NCI-H1436 treated with DMSO at 0.1 percent for 48 hours (cell line): ENCODE measurements around the gene TCEAL2.
"Not testable (repeated sequence)": the region's sequence is repeated elsewhere in the genome, so short reads cannot be mapped to it uniquely, and the experiment has no call there.

ENCODE experiments used
- DNase-seq: peaks from one replicate; lab custom pipeline; 2025; lab: John Stamatoyannopoulos, UW

The TCEAL2 gene

DNA sequence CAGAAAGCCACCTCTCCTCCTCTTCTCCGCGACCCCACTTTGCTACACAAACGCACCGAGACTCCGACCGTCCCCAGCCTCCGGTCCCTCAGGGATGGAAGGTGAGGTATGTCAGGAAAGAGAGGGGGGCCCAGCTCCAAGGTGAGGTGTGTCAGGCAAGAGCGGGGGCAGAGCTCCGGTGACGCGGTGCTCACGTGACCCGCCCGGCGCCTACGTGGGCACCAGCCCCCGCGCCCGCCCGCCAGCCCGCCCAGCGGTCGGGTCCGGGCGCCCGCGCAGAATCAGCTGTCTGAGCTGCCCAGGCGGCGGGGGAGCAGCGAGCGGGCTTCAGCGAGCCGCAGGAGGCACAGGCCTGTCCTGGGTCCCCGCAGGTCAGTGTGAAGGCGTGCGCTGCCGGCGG, at the start of gene TCEAL2:
Gene TCEAL2, plus strand, starts transcription at position 244 of the 400 bp plus-strand sequence. CDS start 1,152 bp downstream, outside the sequence.
- DNase-seq, result peak; percentile 7

DNA sequence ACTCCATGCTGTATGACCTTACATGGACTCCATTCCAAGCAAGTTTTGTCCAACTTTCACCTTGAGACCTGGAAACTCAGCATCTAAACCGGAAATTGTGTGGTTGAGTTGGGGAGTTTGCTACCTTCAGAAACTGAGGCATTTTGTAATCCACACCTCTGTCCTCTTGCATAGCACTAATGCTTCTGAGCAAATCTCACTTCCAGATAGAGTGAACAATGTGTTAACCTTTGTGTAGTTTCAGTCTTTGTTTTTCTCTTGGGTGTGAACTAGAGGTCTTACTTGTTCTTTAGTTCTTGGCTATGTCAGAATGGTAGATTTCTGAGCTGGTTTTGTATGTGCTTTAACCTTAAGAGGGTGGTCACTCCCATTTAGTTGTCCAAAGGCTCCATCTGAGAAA, 48.1 kb upstream of the TCEAL2 start:
- no peak for DNase-seq

DNA sequence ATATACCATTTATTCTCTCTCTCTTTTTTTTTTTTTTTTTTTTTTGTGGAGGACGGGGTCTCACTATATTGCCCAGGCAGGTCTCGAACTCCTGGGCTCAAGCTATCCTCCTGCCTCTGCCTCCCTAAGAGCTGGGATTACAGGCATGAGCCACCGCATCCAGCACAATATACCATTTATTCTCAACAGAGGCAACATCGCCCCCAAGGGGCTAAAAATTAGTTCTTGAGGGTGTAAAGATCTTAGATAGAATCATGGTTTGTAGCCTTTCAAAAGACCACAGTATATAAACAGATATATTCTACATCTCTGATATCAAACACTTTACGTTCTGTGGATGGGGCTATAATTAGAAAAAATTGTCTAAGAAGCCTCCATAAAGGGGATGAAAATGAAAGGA, 39.8 kb upstream of the TCEAL2 start:
- no peak for DNase-seq

DNA sequence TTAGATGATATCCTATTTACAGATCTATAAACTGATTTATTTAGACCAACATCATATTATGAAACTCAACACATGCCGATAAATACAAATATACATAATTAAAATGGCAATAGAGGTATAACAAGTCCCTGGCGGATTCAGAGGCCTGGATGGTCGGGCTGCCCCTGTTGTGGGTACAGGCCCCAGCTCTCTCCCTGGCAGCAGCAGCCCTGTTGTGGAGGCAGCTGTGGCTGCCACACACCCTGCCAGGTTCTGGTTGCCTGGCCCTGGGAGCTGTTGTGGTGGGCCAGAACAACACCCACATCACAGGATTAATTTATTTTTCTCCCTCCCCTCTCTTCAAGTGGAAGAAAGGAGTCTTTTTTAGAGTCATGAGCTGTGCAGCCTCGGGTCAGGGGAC, 12.1 kb upstream of the TCEAL2 start:
- DNase-seq, result no peak

DNA sequence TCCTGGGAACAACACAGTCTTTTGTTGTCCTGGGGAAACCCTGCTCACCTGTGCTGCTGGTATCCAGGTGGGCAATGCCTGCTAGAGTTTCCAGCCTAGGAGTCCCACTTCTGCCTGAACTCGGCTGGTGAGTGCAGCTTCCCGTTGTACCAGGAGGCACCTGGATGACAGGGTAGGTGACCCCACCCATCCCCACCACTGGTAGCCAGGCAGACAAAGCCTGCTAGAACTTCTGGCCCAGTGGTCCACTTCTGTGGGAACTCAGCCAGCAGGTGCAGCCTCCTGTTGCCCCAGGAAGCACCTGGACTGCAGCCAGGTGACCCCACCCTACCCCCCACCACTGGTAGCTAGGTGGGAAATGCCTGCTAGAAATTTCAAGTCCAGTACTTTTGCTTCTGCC, 9.7 kb upstream of the TCEAL2 start:
- DNase-seq, result no peak

DNA sequence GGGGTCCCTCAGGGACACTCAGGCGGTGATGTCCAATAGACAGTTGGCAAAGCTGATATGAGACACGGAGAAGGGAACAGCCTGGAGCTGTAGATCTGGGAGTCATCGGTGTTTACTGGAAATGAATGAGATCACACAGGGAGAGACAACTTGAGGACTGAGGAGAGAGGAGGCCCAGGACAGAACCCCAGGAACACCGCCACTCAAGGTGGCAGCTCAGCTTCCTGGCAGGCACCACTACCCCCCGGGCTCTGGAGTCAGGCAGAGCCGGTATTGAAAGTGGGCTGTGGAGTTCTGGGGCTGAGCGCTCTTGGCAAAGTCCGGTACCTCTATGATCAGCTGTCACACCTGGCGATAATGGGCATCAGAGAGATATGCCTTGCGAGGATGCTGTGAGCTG, 465 bp upstream of the TCEAL2 start:
- not testable (repeated sequence) for DNase-seq

DNA sequence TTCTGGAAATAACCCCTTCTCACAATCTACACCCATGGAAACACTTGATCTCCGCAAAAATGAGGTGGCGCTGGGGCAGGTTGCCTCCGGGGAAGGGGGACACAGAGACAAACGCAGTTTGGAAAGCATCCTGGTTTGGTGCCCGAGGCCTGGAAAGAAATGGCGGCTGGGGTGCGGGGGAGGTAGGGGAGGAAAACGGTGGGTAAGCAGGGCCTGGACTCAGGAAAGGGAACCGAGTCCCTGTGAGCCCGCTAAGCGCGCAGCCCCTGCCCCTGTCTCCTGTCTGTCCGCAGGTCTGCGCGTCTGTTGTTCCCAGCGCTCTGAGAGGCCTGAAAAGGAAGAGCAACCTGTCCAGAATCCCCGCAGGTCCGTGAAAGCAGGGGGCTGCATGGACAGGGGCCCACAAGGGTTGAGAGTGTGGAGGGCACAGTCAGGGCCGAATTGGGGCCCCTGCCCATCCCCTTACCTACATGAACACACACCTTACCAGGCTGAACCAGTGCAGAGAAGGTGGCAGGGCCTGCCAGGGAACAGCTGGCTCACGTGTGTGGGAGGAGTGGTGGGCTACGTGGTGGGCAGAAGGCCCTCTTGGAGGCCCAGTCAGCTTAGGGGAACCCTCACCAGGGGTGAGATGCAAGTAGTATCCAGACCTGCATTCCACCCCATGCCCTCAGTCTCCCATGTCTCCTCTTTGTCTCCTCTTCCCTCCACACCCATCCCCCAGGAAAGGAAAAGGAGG, 770 bp downstream of the TCEAL2 start:
- not testable (repeated sequence) for DNase-seq

DNA sequence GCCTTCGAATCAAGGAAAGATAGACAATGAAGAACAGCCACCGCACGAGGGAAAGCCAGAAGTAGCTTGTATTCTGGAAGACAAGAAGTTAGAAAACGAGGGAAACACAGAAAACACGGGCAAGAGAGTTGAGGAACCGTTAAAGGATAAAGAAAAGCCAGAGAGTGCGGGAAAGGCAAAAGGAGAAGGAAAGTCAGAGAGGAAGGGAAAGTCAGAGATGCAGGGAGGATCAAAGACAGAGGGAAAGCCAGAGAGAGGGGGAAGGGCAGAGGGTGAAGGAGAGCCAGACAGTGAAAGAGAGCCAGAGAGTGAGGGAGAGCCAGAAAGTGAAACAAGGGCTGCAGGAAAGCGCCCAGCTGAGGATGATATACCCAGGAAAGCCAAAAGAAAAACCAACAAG, 1.4 kb downstream of the TCEAL2 start:
- no peak for DNase-seq

DNA sequence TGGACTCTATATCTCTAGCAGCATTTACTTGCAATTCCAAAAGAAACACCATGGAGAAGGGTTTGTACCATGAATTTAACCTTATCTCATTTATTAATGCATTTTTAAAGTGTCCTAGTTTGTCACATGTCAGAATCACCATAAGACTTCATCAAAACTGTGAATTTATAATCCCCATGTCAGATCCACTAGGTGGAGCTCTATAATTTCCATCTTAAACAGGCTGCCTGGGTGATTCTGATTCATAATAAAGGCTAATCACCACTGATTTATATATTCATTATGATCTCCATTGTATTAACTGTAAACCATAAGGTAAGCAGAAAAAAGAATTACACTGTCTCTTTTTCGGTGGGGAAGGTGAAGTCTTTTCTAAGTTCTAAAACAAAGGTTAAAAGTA, 4.0 kb downstream of the TCEAL2 start:
- DNase-seq, result no peak

DNA sequence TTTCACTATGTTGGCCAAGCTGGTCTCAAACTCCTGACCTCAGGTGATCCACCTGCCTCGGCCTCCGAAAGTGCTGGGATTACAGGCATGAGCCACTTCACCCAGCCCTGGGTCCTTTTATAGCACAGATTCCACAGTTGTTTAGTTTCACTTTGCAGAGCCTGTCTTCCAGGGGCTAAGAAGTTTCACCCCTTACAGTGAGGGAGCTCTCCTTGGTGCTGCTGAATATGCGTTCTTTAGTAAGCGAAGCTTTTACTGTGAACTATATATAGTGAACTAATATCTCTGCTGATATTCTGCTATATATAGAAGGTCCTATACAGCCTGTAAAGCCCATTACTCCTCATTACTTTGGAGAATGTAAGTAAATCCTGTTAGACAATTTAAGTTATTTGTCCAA, 12.6 kb downstream of the TCEAL2 start:
- no peak for DNase-seq

DNA sequence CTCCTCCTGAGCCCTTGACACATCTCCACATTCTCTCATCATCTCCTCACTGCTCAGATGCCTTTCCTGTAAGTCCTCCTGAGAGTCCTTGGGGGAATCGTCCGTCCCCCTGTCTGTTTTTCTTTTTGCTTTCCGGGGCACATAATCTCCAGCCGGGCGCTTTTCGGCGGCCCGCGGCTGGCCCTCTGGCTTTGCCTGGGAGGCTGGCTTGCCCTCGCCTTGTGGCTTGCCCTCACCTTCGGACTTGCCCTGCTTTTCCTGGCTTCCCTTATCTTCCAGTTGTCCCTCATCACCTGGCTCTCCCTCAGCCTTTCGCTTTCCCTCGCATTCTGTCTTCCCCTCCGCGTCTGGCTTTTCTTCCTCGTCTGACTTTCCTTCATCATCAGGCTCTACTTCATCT, 15.4 kb downstream of the TCEAL2 start:
- DNase-seq, result not testable (repeated sequence)

DNA sequence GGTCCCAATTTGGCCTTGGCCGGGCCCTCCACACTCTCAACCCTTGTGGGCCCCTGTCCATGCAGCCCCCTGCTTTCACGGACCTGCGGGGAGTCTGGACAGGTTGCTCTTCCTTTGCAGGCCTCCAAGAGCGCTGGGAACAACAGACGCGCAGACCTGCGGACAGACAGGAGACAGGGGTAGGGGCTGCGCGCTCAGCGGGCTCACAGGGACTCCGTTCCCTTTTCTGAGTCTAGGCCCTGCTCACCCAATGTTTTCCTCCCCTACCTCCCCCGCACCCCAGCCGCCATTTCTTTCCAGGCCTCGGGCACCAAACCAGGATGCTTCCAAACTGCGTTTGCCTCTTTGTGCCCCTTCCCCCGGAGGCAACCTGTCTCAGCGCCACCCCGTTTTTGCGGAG, 16.2 kb downstream of the TCEAL2 start:
- DNase-seq, result not testable (repeated sequence)

DNA sequence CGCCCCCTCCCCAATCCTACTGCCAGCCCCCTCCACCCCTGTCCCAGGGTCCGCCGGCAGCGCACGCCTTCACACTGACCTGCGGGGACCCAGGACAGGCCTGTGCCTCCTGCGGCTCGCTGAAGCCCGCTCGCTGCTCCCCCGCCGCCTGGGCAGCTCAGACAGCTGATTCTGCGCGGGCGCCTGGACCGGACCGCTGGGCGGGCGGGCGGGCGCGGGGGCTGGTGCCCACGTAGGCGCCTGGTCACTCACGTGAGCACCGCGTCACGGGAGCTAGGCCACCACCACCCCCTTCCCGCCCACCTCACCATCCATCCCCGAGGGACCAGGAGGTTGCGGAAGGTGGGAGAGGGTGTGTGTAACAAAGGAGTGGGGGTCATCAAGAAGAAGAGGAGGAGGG, 16.8 kb downstream of the TCEAL2 start, which contains the start of gene TCEAL6:
Gene TCEAL6, minus strand, starts transcription at position 208 of the 400 bp plus-strand sequence.
- DNase-seq, result not testable (repeated sequence)

DNA sequence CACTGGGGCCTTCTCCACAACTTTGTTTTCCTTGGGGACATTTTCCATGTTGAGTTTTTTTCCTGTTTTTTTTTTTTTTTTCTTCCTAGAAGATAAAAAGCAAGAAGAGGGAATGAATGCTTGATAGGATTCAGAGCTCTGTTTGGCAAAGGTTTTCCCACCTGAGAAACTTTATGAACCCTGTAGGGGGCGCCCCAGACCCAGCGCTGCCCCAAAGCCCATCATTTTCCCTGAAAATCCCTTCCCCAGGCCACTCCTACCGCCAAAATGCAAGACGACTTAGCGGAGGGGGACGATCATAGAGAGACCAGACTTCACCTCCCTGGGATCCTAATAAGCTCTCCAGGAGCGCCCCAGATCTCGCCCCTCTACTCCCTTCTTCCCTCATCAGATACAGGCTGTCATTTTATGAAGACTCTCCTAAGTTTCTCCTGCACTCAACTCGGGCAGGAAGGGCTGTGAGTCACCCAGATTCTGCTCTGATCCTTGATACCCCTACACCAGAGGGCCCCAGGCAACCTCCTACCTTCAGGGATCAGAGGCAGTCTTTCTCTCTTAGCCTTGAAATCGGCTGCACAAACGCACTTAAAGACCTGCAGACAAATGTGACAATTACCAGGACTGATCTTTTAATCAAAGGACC, 28.9 kb downstream of the TCEAL2 start:
- no peak for DNase-seq

DNA sequence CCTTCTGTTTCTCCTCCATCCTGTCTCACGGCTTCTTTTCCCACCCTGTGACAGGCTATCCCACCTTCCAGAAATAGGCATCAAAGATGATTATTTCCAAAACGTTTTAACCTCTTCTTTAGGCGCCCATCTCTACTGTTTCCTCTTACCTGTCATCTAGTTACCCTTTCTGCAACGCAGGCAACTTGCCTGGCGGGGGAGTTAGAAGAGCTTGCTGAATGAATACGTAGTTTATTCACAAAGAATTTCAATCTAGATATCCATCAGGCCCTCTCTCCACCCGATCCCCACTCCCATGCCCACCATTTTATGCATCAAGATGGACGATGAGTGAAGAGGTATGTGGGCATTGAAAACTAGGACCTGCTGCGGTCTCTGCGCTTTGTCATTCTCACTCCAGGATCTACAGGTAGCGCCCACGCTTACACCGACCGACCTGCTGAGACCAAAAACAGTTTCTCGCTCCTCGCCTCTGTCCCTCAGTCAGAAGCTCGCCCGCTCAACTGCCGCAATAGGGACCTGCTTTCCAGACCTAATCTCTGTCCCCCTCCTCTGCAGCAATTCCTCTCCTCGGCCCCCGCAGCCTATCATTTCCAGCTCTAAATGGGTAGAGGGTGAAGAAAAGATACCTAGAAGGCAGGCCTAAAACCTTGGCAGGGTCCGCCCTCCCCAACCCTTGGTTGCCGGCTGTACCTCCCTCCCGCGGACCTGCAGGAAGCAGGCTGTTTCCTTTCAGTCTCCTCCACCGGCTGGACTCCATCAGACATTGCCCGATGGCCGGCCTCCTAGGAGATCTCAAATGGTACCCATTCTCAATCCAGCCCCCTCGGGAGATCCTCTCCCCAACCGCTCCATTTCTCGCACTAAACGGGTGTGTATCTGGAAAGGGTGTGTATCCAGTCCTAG, 29.7 kb downstream of the TCEAL2 start:
- no peak for DNase-seq

DNA sequence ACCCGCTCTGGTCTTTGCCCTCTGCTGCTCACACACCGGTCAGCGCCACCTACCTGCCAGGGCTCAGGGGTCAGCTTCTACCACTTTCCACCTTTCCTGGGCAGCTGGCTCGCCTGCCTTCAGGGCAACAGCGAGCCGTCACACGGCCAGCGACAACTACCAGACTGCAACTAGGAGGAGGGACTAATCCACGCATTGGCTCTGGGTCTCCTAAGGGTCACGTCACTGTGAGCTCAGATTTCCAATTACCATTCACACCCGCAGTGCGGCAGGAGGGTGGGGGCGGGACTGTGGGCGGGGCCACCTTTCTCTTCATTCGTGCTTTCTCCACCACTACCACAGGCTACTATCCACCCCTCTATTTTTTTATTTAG, 30.3 kb downstream of the TCEAL2 start, which contains the start of gene BEX5:
Gene BEX5, minus strand, starts transcription at position 172 of the 374 bp plus-strand sequence. CDS start 1,712 bp downstream, outside the sequence.
- peak; percentile 53 for DNase-seq
